ENCODE measurements around the gene RASD2.
"Not testable (repeated sequence)": the region's sequence is repeated elsewhere in the genome, so short reads cannot be mapped to it uniquely, and the experiment has no call there.

The RASD2 gene, protein sequence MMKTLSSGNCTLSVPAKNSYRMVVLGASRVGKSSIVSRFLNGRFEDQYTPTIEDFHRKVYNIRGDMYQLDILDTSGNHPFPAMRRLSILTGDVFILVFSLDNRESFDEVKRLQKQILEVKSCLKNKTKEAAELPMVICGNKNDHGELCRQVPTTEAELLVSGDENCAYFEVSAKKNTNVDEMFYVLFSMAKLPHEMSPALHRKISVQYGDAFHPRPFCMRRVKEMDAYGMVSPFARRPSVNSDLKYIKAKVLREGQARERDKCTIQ

DNA sequence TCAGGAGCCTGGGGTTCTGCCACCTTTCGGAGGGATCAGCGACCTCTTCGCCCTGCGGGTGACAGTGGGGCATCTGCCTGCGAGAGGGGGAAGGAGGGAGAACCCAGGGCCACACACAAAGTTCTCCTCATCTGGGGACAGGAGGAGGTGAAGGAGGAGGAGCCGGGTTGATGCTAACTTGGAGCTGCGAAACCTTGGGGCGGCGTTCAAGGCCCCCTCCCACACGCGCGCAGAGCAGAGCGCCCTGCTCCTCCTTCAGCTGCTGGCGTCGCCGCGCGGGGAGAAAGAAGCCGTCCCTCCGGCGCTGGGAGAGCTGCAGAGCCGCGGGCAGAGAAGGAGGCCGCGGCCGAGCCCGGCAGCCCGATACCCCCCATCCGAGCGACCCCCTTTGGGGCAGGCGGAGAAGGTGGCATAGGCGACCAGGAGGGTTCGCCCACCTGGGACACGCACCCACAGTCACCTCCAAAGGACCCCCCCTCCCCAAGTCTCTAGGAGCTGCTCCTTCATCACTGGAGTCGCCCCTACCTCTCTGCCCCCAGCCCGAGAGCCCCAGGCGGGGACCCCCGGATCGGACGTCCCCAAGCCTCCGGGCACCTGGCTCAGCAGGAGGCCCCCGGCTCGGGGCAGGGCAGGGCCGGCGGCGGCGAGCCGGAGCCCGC lies at the start of gene RASD2:
Gene RASD2 (plus strand): TSS at position 237 of the 659 bp plus-strand sequence. CDS start 5,979 bp downstream, outside the sequence.
- no peak for DNase-seq

DNA sequence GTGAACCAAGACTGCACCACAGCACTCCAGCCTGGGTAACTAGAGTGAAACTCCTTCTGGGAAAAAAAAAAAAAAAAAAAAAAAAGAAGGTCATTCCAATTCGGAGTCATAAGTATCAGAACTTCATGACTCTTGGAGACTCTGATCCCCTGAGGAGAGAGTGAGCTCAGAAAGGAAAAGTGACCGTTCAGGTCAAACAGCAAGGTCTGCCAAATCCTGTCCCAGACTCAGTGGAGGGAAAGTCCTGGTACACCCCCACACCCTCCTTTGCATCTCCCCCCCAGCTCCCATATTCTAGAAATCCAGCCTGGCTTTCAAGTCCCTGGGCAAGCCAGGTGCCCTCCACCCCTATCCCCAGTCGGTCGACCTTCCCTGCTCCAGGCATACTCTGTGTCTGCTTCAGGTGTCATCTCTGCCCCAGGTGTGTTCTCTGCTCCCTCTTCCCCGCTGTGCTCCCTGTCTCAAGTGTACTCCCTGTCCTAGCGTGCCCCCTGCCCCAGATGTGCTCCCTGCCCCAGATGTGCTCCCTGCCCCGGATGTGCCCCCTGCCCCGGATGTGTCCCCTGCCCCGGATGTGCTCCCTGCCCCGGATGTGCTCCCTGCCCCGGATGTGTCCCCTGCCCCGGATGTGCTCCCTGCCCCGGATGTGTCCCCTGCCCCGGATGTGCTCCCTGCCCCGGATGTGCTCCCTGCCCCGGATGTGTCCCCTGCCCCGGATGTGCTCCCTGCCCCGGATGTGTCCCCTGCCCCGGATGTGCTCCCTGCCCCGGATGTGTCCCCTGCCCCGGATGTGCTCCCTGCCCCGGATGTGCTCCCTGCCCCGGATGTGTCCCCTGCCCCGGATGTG lies 49.3 kb upstream of the RASD2 start:
- DNase-seq = not testable (repeated sequence)

DNA sequence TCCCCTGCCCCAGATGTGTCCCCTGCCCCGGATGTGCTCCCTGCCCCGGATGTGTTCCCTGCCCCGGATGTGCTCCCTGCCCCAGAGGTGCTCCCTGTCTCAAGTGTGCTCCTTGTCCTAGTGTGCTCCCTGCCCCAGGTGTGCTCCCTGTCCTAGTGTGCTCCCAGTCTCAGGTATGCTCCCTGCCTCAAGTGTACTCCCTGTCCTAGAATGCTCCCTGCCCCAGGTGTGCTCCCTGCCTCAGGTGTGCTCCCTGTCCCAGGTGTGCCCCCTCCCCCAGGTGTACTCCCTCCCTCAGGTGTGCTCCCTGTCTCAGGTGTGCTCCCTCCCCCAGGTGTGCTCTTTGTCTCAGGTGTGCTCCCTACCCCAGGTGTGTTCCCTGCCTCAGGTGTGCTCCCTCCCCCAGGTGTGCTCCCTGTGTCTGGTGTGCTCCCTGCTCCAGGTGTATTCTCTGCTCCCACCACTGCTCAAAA lies 48.7 kb upstream of the RASD2 start:
- no peak for DNase-seq

DNA sequence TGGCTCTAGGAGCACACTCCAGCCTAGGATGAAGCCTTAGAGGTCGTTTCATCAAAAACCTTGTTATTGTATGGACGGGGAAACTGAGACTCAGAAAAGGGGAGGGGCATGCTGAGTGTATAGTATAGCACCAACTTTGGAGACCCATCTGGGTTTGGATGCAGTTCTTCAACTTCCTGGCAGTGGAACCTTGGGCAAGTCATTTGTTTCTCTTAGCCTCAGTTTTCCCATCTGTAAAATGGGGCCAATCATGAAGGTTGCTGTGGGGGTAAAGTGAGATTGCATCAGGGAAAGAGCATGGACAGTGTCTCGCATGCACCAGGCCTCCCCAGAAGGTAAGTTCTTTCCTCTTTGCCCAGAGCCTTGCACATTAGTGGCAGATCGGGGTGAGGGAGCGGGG lies 47.6 kb upstream of the RASD2 start:
- no peak for DNase-seq

DNA sequence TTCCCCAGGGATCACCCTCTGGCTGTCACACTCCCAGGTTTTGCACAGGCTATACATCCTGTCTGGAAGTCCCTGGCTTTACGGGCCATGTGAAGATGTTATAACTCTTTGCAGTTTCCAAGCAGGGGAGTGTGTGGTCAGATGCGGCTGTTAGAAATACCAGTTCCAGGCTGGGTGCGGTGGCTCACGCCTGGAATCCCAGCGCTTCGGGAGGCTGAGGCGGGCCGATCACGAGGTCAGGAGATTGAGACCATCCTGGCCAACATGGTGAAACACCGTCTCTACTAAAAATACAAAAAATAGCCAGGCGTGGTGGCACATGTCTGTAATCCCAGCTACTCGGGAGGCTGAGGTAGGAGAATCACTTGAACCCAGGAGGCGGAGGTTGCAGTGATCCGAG lies 44.9 kb upstream of the RASD2 start:
- not testable (repeated sequence) for DNase-seq

DNA sequence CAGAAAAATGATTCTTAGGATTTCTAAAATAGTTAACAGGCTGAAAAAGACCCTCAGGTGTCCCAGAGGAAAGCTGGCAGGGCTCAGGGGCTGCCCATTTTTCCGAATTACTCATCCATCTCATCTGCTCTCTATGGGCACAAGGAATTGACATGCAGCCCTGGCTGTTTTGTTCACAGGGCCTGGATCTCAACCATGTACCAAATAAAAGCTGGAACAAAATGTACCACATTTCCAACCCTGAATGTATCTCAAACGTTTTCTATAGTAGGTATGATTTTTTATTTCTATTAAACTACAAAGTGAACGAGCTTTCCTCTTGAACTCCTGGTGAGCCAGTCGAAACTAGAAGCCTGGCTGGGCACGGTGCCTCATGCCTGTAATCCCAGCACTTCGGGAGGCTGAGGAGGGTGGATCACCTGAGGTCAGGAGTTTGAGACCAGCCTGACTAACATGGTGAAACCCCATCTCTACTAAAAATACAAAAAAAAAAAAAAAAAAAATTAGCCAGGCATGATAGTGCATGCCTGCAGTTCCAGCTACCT lies 43.8 kb upstream of the RASD2 start:
- no peak for DNase-seq

DNA sequence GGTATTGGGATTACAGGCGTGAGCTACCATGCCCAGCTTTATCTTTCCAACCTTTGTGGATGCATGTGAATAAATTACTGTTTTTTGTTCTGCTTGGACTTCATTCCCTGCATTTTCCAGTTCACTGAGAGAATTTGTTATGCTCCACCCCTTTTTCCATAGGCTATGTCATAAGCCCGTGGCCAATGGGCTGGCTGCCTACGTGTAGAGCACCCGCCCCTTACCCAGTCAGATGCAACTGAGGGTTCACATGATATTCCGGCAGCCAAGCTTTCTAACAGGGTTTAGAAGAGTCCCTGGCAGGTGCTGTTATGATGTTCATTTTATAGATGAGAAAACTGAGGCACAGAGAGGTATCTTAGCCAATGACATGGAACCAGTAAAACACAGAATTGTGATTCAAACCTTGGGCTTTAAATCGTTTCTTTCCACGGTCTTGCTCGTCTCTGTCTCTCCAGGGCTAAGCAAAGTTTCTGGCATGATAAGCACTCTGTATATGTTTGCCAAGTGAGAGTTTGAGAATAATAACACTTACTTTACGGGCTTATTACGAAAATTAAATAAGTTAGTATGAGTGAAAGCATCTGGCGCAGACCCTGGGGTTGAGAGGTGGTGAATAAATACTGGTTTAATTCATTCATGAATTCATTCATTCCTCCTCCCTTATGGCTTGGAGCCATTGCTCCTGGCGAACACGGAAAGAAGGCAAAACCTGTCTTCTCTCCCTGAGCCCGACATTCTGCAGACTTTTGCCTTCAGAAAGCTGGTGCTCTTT lies 42.4 kb upstream of the RASD2 start:
- DNase-seq = no peak

DNA sequence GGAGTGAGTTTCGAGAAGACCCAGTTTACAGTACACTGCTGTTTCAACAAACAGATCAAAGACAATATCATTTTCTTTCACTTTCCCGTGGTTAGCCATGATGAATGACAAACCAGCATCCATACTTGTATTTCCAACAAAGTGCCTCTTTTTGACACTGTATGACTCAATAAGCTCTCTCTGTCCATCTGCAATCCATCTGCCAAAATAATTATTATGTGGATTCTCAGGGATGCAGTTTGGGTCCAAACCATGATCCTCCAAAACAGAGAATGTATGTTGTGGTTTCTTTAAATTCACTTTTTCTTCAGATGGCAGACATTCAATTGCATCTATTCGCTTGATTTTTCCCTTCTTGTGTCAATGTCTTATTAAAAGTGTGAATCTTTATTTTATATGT lies 37.8 kb upstream of the RASD2 start:
- no peak for DNase-seq

DNA sequence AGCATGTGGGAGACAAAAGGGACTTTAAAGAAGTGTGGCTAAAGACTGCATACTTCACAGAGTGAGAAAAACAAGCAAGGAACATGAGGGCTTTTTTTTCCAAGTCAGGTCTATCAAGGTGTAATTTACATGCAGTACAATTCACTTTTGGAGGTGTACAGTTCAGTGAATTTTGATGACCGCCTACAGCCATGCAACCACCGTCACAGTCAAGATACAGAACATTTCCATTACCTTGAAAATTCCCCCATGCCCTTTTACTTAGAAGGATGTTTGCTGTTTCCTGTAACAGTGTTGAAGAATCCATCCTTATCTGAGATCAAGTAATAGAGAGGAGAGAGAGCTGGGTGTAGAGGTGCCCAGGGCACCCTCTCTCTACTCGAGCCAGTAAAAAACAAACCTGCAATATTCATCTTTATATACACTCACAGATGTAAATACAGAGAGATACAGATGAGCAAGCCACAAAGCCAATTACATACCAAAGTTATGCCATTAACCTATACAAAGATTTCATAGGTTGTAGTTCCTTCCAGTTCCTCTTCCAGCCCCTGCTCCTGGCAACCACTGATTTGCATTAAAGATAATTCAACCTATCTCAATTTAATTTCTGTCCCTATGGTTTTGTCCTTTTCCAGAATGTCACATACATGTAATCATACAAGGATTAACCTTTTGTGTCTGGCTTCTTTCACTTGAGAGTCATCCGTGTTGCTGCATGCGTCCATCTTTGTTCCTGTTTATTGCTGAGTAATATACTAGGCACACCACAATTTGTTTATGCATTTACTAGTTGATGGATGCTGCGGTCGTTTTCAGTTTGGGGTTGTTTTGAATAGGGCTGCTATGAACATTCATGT lies 35.0 kb upstream of the RASD2 start:
- DNase-seq = no peak

DNA sequence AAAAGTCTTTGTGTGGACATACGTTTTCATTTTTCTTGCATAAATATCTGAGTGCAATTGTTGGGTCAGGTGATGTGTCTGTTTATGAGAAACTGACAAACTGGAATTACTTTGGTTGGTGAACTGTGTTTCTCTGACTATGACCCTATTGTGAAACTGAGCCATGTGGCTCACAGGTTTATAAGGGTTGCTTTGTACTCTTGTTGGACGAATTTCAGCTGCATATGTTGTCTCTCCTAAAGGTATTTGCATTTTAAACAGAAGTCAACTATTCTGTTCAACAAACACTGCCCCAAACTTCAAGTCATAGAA lies 34.4 kb upstream of the RASD2 start:
- no peak for DNase-seq

DNA sequence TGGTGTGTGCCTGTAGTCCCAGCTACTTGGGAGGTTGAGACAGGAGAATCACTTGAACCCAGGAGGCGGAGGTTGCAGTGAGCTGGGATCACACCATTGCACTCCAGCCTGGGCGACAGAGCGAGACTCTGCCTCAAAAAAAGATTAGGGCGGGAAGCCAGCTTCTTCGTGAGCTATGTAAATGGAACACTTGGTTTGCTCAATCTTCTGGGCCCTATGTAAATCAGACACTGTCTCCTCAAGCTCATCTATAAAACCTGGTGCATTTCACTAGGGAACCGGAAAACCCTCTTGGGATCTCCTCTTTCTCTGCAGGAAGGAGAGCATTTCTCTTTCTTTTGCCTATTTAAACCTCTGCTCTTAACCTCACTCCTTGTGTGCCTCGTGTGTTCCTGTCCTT lies 32.8 kb upstream of the RASD2 start:
- not testable (repeated sequence) for DNase-seq

DNA sequence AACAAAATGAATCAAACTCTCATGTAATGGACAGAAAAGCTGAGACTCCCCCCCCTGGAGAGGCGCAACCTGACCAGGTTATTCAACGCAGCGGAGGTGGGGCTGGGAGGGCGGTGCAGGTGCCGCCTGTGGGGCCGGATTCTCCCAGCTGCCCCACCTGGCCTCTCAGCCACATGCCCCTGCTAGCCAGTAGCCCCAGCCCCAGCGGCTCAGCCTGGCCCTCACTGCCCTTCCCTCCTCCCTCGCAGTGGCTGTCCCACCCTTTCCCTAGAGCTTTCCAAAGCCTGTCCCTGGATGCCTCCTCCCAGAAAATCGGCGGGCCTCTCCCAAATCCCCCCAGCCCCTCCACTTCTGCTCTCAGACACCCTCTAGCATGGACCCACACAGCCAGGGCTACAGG lies 31.2 kb upstream of the RASD2 start:
- no peak for DNase-seq

DNA sequence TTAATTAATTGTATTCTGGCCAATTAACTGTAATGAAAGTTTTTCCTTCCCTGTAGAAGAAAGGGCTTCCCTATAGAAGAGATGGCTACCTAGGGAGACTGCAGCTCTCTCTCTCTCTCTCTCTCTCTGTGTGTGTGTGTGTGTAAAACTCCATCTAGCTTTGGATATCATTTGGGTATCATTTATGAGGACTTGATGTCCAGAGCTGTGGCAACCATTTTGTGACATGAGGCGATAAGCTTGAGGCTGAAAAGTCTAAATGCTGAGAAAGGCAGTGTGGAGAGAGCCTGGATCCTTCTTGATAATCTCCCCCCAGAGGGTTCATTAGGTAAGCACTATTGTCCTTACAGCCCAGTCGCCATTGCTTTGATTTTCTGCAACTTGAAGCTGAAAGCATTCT lies 30.7 kb upstream of the RASD2 start:
- no peak for DNase-seq

DNA sequence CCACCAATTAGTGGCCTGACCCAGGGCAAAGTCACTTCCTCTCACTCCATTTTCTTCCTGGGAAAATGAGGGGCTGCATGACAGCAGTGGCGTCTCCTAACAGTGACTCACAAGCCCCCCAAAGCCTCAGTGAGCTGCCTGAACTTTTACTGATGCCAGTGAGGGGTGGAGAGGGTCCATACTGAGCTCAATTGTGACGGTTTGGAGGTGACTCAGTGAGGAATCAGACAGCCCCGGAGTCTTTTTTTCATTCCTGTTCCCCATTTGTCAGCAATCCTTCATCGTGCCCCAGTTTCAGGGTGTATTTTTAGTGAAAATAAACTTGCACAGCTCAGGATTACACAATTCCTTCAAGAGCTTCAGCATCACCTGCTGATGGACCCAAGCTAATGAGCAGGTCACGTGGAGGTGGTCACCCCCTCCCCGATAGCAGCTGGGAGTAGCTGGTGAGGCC lies 30.1 kb upstream of the RASD2 start:
- no peak for DNase-seq

DNA sequence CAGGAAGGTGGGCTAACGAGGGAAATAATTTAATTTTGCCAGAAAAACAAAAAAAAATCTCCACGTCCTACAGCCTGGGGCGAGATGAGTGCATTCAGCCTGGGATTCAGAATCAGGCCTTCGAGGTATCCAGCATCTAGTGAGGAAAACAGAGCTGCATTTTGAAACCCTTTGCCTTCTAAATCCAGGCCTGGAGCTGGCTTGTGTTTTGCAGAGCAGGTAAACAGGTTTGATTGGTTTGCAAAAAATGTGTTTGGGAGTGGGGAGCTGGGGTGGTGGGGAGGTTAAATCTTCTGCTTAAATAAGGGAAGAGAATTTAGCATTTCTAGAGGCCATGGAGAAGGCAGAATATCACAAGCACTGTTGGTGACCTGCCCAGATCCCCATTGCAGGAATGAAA lies 29.7 kb upstream of the RASD2 start:
- no peak for DNase-seq

DNA sequence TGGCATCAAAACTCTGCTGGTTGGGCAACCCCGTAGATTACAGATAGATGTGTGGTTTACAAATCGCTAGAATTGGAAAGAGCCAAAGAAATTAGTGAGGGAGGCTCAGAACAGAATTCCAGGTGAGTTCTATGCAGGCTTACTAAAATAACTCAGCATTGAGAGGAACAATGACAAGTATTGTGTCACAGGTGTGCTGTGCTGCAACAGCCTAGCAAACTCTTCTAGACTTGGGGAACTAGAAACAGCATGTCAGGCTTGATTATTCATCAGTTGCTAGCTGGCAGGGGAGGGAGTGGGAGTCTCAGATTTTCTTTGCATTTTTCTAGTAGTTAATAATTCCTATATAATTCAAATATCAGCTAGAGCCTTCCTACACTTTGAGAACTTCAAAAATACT lies 26.3 kb upstream of the RASD2 start:
- DNase-seq = no peak

DNA sequence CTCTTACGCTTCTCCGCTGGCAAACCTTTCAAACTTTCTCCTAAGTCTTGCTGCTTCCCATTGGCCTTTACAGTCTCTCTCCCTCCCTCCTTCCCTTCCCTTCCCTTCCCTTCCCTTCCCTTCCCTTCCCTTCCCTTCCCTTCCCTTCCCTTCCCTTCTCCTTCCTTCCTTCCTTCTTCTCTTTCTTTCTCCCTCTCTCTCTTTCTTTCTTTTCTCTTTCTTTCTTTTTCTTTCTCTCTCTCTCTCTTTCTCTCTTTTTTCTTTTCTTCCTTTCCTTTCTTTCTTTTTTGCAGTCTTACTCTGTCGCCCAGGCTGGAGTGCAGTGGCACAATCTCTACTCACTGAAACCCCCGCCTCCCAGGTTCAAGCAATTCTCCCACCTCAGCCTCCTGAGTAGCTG lies 24.7 kb upstream of the RASD2 start:
- DNase-seq = not testable (repeated sequence)

DNA sequence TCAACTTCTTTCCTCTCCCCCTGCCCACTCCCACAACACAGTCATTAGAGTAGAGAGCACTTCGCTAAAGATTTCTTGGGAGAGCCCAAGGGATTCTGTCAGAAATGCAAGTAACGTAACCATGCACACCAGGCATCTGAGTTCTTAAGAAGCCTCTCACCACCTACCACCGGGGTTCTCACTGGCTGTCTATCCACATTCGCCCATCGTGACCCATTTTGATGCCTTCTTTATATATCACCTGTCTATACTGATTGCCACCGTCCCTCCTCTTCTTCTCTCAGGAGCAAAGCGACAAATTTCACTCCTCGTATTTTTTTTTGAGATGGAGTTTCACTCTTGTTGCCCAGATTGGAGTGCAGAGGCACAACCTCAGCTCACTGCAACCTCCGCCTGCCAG lies 23.9 kb upstream of the RASD2 start:
- no peak for DNase-seq

DNA sequence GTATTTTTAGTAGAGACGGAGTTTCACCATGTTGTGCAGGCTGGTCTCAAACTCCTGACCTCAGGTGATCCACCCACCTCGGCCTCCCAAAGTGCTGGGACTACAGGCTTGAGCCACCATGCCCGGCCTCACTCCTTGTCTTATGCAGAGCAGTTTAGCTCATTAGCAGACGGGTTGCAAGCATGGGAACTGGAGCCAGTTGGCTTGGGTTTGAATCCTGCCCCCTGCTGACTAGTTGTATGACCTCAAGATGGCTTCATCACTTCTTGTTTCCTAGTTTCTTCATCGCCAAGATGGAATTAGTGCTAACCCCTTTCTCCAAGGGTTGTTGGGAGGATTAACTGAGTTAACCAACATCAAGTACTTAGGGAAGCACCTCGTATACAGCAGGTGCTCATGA lies 23.4 kb upstream of the RASD2 start:
- DNase-seq = no peak

DNA sequence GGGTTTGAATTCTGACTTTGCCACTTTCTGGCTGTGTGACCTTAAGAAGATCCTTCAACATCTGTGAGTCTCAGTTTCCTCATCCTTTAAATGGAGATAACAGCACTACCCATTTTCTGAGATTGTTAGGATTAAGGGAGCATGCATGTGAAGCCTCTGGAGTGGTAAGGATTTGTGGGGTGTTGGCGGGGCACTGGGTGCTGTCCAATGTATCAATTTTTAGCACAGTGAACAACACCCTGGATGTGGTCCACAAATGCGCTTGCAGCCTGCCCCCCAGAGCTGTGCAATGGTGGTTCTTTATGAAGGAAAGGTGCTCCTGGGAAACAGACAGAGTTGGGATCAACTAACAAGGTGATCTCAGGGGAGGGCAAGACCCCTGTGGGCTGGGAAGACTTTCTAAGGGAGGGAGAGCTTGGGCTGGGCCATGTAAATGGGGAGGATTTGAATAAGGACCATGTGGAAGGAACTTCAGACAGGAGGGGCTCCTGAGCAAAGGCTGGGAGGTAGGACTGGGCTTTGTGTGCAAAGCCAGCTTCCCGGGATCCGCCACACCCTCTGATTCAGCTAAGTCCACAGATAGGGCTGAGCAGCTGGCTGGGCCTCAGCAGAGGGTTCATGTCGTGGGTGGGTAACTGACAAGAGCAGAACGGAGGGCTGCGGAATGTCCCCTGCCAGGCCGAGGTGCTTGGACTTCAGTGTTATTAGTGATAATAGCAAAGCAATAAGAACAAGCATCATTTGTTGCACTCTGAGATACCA lies 22.7 kb upstream of the RASD2 start:
- DNase-seq = no peak

DNA sequence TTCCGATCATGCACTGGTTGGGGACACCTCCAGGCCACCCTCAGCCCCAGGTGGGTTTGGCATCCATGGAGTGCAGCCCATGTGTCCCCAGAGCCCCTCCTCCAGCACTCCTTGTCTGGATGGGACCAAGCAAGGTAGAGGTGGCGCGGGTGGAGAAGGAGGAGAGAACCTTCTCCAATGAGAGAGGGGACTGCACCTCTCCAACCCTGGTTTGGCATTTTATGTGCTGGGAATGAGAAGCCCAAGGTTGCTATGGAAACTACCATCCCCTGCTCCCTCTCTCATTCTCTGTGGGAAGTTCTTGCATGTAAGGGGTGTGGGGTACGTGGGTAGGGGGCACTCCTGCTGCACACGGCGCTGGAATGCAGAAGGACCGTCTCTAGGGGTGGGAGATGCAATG lies 21.8 kb upstream of the RASD2 start:
- no peak for DNase-seq
